Lower leg skin (tissue), 3 donors: Measurements from ENCODE around the gene JAG2.

Experiments used
- CTCF ChIP-seq, 3 donors: fragments of 450-650 bp; IDR thresholded peaks; one replicate each; pipeline ENCODE4 v1.5.1; 2016; ENCODE audit warnings: antibody characterized with exemption in 3 of 3, mild to moderate bottlenecking in 3 of 3, moderate library complexity in 2 of 3
- POLR2A ChIP-seq, 2 donors: fragments of 450-650 bp; IDR thresholded peaks; one replicate each; pipeline ENCODE4 v1.6.1; 2016 to 2017; ENCODE audit warnings: antibody characterized with exemption in 2 of 2, mild to moderate bottlenecking in 1 of 2, moderate library complexity in 1 of 2

GRCh38 chr14:105140581-105140980, 28.0 kb downstream of the JAG2 start:
- no peak for TF ChIP-seq CTCF (IDR thresholded peaks at IDR 0.05)
- TF ChIP-seq POLR2A (IDR thresholded peaks at IDR 0.05): no peak
